Neuronal stem cell (in vitro differentiated cells): ENCODE measurements around the gene EVI5L.

Source experiments
- DNase-seq: peaks from one replicate; pipeline ENCODE4 v3.0.0-alpha.2; 2013; ENCODE audit warnings: low spot score
- H2AFZ ChIP-seq: one replicate; pipeline ENCODE4 v1.6.1; 2013; ENCODE audit warnings: mild to moderate bottlenecking, low read length, inconsistent platforms
- H2AK5ac ChIP-seq: 2 replicates; pipeline ENCODE4 v1.6.1; 2013; ENCODE audit warnings: low read depth, mild to moderate bottlenecking, inconsistent platforms, low read length, moderate library complexity, mixed read lengths
- H2BK120ac ChIP-seq: 2 replicates; pipeline ENCODE4 v1.6.1; 2013; ENCODE audit warnings: low read depth, mild to moderate bottlenecking, inconsistent platforms, low read length, moderate library complexity, mixed read lengths
- H2BK12ac ChIP-seq: one replicate; pipeline ENCODE4 v1.6.1; 2013; ENCODE audit warnings: low read length, inconsistent platforms
- H2BK15ac ChIP-seq: 2 replicates; pipeline ENCODE4 v1.6.1; 2013; ENCODE audit warnings: mild to moderate bottlenecking, low read length, inconsistent platforms, mixed read lengths
- H2BK5ac ChIP-seq: one replicate; pipeline ENCODE4 v1.6.1; 2013; ENCODE audit warnings: inconsistent platforms, mild to moderate bottlenecking, low read length, moderate library complexity
- H3K14ac ChIP-seq: one replicate; pipeline ENCODE4 v1.6.1; 2013; ENCODE audit warnings: low read length, inconsistent platforms
- H3K18ac ChIP-seq: 2 replicates; pipeline ENCODE4 v1.6.1; 2013; ENCODE audit warnings: low read length, inconsistent platforms
- H3K23ac ChIP-seq: 2 replicates; pipeline ENCODE4 v1.6.1; 2013; ENCODE audit warnings: low read depth, mild to moderate bottlenecking, mixed read lengths, low read length, inconsistent platforms; ENCODE audit not compliant: poor library complexity
- H3K27ac ChIP-seq: replicated peaks from 3 replicates; pipeline ENCODE4 v1.5.1; 2013; ENCODE audit warnings: low read length, inconsistent platforms
- H3K27me3 ChIP-seq, 3 experiments: 2 replicates each; pipeline ENCODE4 v1.6.1; 2013; ENCODE audit warnings: low read length in 3 of 3, mild to moderate bottlenecking in 2 of 3, inconsistent platforms in 1 of 3, low read depth in 1 of 3, mixed read lengths in 1 of 3, moderate library complexity in 1 of 3; ENCODE audit not compliant: control insufficient read depth in 3 of 3, insufficient read depth in 3 of 3
- H3K36me3 ChIP-seq, 2 donors: replicated peaks in 1 of 2; 2 replicates each; pipeline ENCODE4 v1.6.1; 2013; ENCODE audit warnings: low read length in 2 of 2; ENCODE audit not compliant: control insufficient read depth in 2 of 2, insufficient read depth in 2 of 2
- H3K4ac ChIP-seq: 2 replicates; pipeline ENCODE4 v1.6.1; 2013; ENCODE audit warnings: inconsistent platforms, mild to moderate bottlenecking, low read length, moderate library complexity
- H3K4me1 ChIP-seq, 2 donors: 1 replicate in 1 of 2; 2 replicates in 1 of 2; pipeline ENCODE4 v1.6.1; 2013; ENCODE audit warnings: low read length in 2 of 2, low read depth in 1 of 2; ENCODE audit not compliant: control insufficient read depth in 2 of 2, insufficient read depth in 1 of 2
- H3K4me2 ChIP-seq: one replicate; pipeline ENCODE4 v1.6.1; 2013; ENCODE audit warnings: mild to moderate bottlenecking, low read length, inconsistent platforms; ENCODE audit not compliant: insufficient read depth, poor library complexity, severe bottlenecking
- H3K4me3 ChIP-seq, 2 donors: 2 replicates each; pipeline ENCODE4 v1.5.1; 2013; ENCODE audit warnings: low read length in 2 of 2, mild to moderate bottlenecking in 2 of 2, inconsistent platforms in 1 of 2, moderate library complexity in 1 of 2
- H3K79me1 ChIP-seq: one replicate; pipeline ENCODE4 v1.6.1; 2013; ENCODE audit warnings: low read depth, mild to moderate bottlenecking, inconsistent platforms, low read length, moderate library complexity
- H3K9ac ChIP-seq: one replicate; pipeline ENCODE4 v1.6.1; 2013; ENCODE audit warnings: mild to moderate bottlenecking, low read depth, low read length, inconsistent platforms; ENCODE audit not compliant: poor library complexity
- H3K9me3 ChIP-seq, 2 donors: replicated peaks in 1 of 2; 2 replicates each; pipeline versions ENCODE3 to v1.6.1; 2013; ENCODE audit warnings: low read length in 2 of 2, mild to moderate bottlenecking in 2 of 2, inconsistent platforms in 1 of 2, low read depth in 1 of 2, mixed read lengths in 1 of 2, moderate library complexity in 1 of 2; ENCODE audit not compliant: control insufficient read depth in 2 of 2, insufficient read depth in 1 of 2
- H4K8ac ChIP-seq: one replicate; pipeline ENCODE4 v1.6.1; 2013; ENCODE audit warnings: low read depth, mild to moderate bottlenecking, inconsistent platforms, low read length, moderate library complexity
- H4K91ac ChIP-seq: one replicate; pipeline ENCODE4 v1.6.1; 2013; ENCODE audit warnings: low read length, low read depth, mild to moderate bottlenecking, inconsistent platforms; ENCODE audit not compliant: poor library complexity
- WGBS, 2 donors: extraction: QIAGEN DNeasy Blood & Tissue Kit; methylation state at CpG; one replicate each; pipeline ENCODE4 v1.1.7; 2013; ENCODE audit warnings: missing lambda C conversion rate in 2 of 2, mixed read lengths in 1 of 2; ENCODE audit not compliant: insufficient read length in 2 of 2, insufficient replicate concordance in 1 of 2; ENCODE audit errors: extremely low coverage in 2 of 2; 5-methylcytosine and 5-hydroxymethylcytosine counted together

EVI5L gene

GRCh38 chr19:7899751-7900378, 69.8 kb downstream of the EVI5L start:
- Histone ChIP-seq H2AK5ac (peak overlapping the region; percentile 63), H4K8ac (no peak overlapping the region), H3K9ac (peak overlapping the region; percentile 9), H3K4me2 (no peak overlapping the region), H3K9me3 (no peaks in the 10 kb centered on the region), H3K14ac (no peak overlapping the region), H2BK120ac (peak overlapping the region; percentile 17), H3K18ac (no peak overlapping the region), H3K23ac (peak overlapping the region; percentile 30), H3K27ac (no peak overlapping the region), H2BK5ac (peak overlapping the region; percentile 42), H3K27me3 (peaks cover 0 to 4% (median 0%) of the 10 kb centered on the region in 3 experiments), H2BK15ac (peak overlapping the region; percentile 75), H4K91ac (no peak overlapping the region), H3K79me1 (peaks cover 5% of the 10 kb centered on the region), H3K4me1 (peaks cover 7 to 12% of the 10 kb centered on the region in 2 donors), H3K4me3 (no peak overlapping the region), H2BK12ac (peak overlapping the region; percentile 41), H3K4ac (no peak overlapping the region), H2AFZ (no peak overlapping the region), H3K36me3 (no peaks in the 10 kb centered on the region)
- no peak for DNase-seq
- no CpG with 5 or more reads among the region's 34 CpGs for WGBS, 2 donors

DNA sequence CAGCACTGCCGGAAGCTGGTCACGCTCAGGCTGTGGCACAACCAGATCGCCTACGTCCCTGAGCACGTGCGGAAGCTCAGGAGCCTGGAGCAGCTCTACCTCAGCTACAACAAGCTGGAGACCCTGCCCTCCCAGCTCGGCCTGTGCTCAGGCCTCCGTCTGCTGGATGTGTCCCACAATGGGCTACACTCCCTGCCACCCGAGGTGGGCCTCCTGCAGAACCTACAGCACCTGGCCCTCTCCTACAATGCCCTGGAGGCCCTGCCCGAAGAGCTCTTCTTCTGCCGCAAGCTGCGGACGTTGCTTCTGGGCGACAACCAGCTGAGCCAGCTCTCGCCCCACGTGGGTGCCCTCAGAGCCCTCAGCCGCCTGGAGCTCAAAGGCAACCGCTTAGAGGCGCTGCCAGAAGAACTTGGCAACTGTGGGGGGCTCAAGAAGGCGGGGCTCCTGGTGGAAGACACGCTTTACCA, 70.4 kb downstream of the EVI5L start:
- no CpG with 5 or more reads among the region's 21 CpGs for WGBS, 2 donors
- Histone ChIP-seq H3K9ac (no peak overlapping the region), H3K79me1 (peaks cover 8% of the 10 kb centered on the region)

GRCh38 chr19:7900931-7901330, 70.9 kb downstream of the EVI5L start:
- H3K4me3 ChIP-seq: no peak overlapping the region
- no peak overlapping the region for H2BK15ac ChIP-seq
- H3K14ac ChIP-seq: no peak overlapping the region
- H3K79me1 ChIP-seq: peaks cover 12% of the 10 kb centered on the region
- H3K27ac ChIP-seq: no peak overlapping the region
- no peak overlapping the region for H3K23ac ChIP-seq
- H2BK120ac ChIP-seq: no peak overlapping the region
- no peak overlapping the region for H3K9ac ChIP-seq
- H2BK12ac ChIP-seq: no peak overlapping the region
- no peaks in the 10 kb centered on the region for H3K9me3 ChIP-seq
- H3K18ac ChIP-seq: no peak overlapping the region
- H3K27me3 ChIP-seq: peaks cover 0 to 4% (median 0%) of the 10 kb centered on the region in 3 experiments
- H3K36me3 ChIP-seq: peaks cover 1 to 8% of the 10 kb centered on the region in 2 donors
- H3K4me2 ChIP-seq: no peak overlapping the region
- no peak overlapping the region for H3K4ac ChIP-seq
- no peak overlapping the region for H2AFZ ChIP-seq
- no peak overlapping the region for H4K91ac ChIP-seq
- H2BK5ac ChIP-seq: peak overlapping the region; percentile 39
- DNase-seq: no peak
- H3K4me1 ChIP-seq: peaks cover 13% of the 10 kb centered on the region in 2 donors
- no peak overlapping the region for H4K8ac ChIP-seq
- H2AK5ac ChIP-seq: no peak overlapping the region
- WGBS, 2 donors: no CpG with 5 or more reads among the region's 3 CpGs

More for the DNA sequence above, 70.4 kb downstream of the EVI5L start:
- Histone ChIP-seq H3K4me3 (no peak overlapping the region), H3K18ac (peak overlapping the region; percentile 38), H3K14ac (no peak overlapping the region), H3K27ac (no peak overlapping the region), H3K36me3 (peaks cover 0 to 3% of the 10 kb centered on the region in 2 donors), H2BK120ac (peak overlapping the region; percentile 17), H4K91ac (no peak overlapping the region), H3K4ac (no peak overlapping the region), H4K8ac (no peak overlapping the region), H3K23ac (no peak overlapping the region), H2AK5ac (peak overlapping the region; percentile 63), H2BK12ac (peak overlapping the region; percentile 41), H3K4me1 (peaks cover 13% of the 10 kb centered on the region in 2 donors), H3K27me3 (peaks cover 0 to 4% (median 0%) of the 10 kb centered on the region in 3 experiments), H2BK5ac (peak overlapping the region; percentile 39), H2BK15ac (peak overlapping the region; percentile 75), H3K4me2 (no peak overlapping the region), H3K9me3 (no peaks in the 10 kb centered on the region), H2AFZ (no peak overlapping the region)
- no peak for DNase-seq

- no peak overlapping the region for H4K8ac ChIP-seq
- no peak overlapping the region for H2BK5ac ChIP-seq
- no peak overlapping the region for H3K9ac ChIP-seq
- H3K4ac ChIP-seq: no peak overlapping the region
- H3K23ac ChIP-seq: no peak overlapping the region
- no peak overlapping the region for H3K14ac ChIP-seq
- H2BK12ac ChIP-seq: no peak overlapping the region
- peaks cover 0 to 4% (median 0%) of the 10 kb centered on the region in 3 experiments for H3K27me3 ChIP-seq
- no peaks in the 10 kb centered on the region for H3K9me3 ChIP-seq
- H3K4me3 ChIP-seq: no peak overlapping the region
- no peak overlapping the region for H2AFZ ChIP-seq
- H3K4me1 ChIP-seq: peaks cover 13% of the 10 kb centered on the region in 2 donors
- no peak overlapping the region for H2BK15ac ChIP-seq
- DNase-seq: no peak
- no peak overlapping the region for H4K91ac ChIP-seq
- WGBS, 2 donors: no CpG with 5 or more reads among the region's 7 CpGs
- no peak overlapping the region for H3K4me2 ChIP-seq
- H3K18ac ChIP-seq: no peak overlapping the region
- H3K27ac ChIP-seq: no peak overlapping the region
- no peak overlapping the region for H2BK120ac ChIP-seq
- H3K36me3 ChIP-seq: peaks cover 1 to 12% of the 10 kb centered on the region in 2 donors
- no peak overlapping the region for H2AK5ac ChIP-seq
- peaks cover 13% of the 10 kb centered on the region for H3K79me1 ChIP-seq
These were observed 71.3 kb downstream of the EVI5L start for GRCh38 chr19:7901337-7901736.
